Gastrocnemius medialis (tissue), 4 donors: ENCODE data around the gene HAPLN2. TPM values are rescaled to one million over a fixed set of nuclear protein-coding genes. Genes with fewer than 3 reads are reported as not detected.

ENCODE experiments used
- ATAC-seq, 2 donors: fragments of 150-250 bp; one replicate each; pipeline ENCODE4 v1.9.1; 2016
- DNase-seq, 2 donors: peaks; one replicate each; pipeline ENCODE4 v3.0.0-alpha.2; 2019
- H3K27ac ChIP-seq, 4 donors: fragments of 200-600 bp; sonication (generic); 1 replicate in 1 of 4; 2 replicates in 3 of 4; pipeline ENCODE4 v1.5.1; 2016 to 2018; ENCODE audit warnings: mild to moderate bottlenecking in 2 of 4, moderate library complexity in 1 of 4
- H3K27me3 ChIP-seq, 3 donors: fragments of 200-600 bp; sonication (generic) in 2 of 3; 1 replicate in 1 of 3; 2 replicates in 2 of 3; pipeline versions ENCODE4 v1.5.1 to v1.6.0; 2016 to 2019; ENCODE audit warnings: mild to moderate bottlenecking in 1 of 3, moderate library complexity in 1 of 3
- H3K36me3 ChIP-seq, 2 donors: fragments of 200-600 bp; sonication (generic) in 1 of 2; one replicate each; pipeline ENCODE4 v1.5.1; 2017 to 2018
- H3K4me1 ChIP-seq, 2 donors: fragments of 200-600 bp; sonication (generic) in 1 of 2; one replicate each; pipeline ENCODE4 v1.5.1; 2016 to 2017; ENCODE audit warnings: mild to moderate bottlenecking in 2 of 2
- H3K4me3 ChIP-seq, 4 donors: fragments of 200-600 bp; sonication (generic) in 3 of 4; 1 replicate in 1 of 4; 2 replicates in 3 of 4; pipeline ENCODE4 v1.5.1; 2016 to 2019; ENCODE audit warnings: mild to moderate bottlenecking in 2 of 4
- H3K9me3 ChIP-seq, 3 donors: fragments of 200-600 bp; sonication (generic) in 2 of 3; 1 replicate in 1 of 3; 2 replicates in 2 of 3; pipeline ENCODE4 v1.5.1; 2016 to 2019
- CTCF ChIP-seq, 5 experiments: fragments of 450-650 bp in 3 of 5; fragments of 200-600 bp in 2 of 5; sonication (generic) in 2 of 5; IDR thresholded peaks in 4 of 5; conservative IDR thresholded peaks in 1 of 5; 1 replicate in 4 of 5; 2 replicates in 1 of 5; pipeline ENCODE4 v1.5.1; 2016 to 2019; ENCODE audit warnings: antibody characterized with exemption in 5 of 5, mild to moderate bottlenecking in 3 of 5, moderate library complexity in 3 of 5
- POLR2A ChIP-seq, 2 donors: fragments of 450-650 bp; IDR thresholded peaks; one replicate each; pipeline ENCODE4 v1.6.1; 2017; ENCODE audit warnings: antibody characterized with exemption in 2 of 2, mild to moderate bottlenecking in 2 of 2, moderate library complexity in 2 of 2
- in situ Hi-C, 4 donors: fragments of 200-750 bp; cut with MboI; loops; one replicate each; pipeline versions ENCODE4 v1.15.0 to v1.8.0; 2017; ENCODE audit warnings: low sequenced_read_pairs in 4 of 4
- intact Hi-C: fragments of 100-400 bp; cut with DNase I; formaldehyde crosslinking; loops from one replicate; pipeline ENCODE4 v1.15.1; 2023; ENCODE audit warnings: low total_unique reads
- total RNA-seq, 4 donors: library from RNA; depleted of rRNA; stranded (reverse); fragments of >200 nt; gene quantifications; one replicate each; pipeline versions ENCODE4 v1.1.0 to v1.2.3, GENCODE V29; 2016

Gene HAPLN2
- total RNA-seq, 4 donors from 2014 or later = 0.53 to 6.0 (median 3.0) TPM

- Histone ChIP-seq H3K9me3 (no peaks in the 10 kb centered on the region), H3K4me1 (peaks cover 5 to 6% of the 10 kb centered on the region in 2 donors), H3K27ac (no peak overlapping the region), H3K4me3 (no peak overlapping the region), H3K27me3 (no peaks in the 10 kb centered on the region), H3K36me3 (peaks cover 0 to 48% of the 10 kb centered on the region in 2 donors)
- no peak for TF ChIP-seq POLR2A (IDR thresholded peaks at IDR 0.05)
- TF ChIP-seq CTCF (IDR thresholded peaks at IDR 0.05 in 4 of 5, conservative IDR thresholded peaks at IDR 0.05 in 1 of 5) = no peak
- ATAC-seq = no peak
- in situ Hi-C loops (no loop called here), intact Hi-C loops (no loop called here)
- DNase-seq = no peak
These were observed 25.6 kb upstream of the HAPLN2 start for GRCh38 chr1:156593661-156593989.

- H3K4me1 ChIP-seq = peaks cover 5 to 6% of the 10 kb centered on the region in 2 donors
- intact Hi-C loops = no loop called here
- H3K9me3 ChIP-seq = no peaks in the 10 kb centered on the region
- no peak for TF ChIP-seq POLR2A (IDR thresholded peaks at IDR 0.05)
- TF ChIP-seq CTCF (IDR thresholded peaks at IDR 0.05 in 4 of 5, conservative IDR thresholded peaks at IDR 0.05 in 1 of 5) = no peak
- H3K4me3 ChIP-seq = no peak overlapping the region
- no peak for ATAC-seq
- H3K27ac ChIP-seq = no peak overlapping the region
- no peak for DNase-seq
- in situ Hi-C loops = no loop called here
- H3K27me3 ChIP-seq = no peaks in the 10 kb centered on the region
- peaks cover 0 to 51% of the 10 kb centered on the region in 2 donors for H3K36me3 ChIP-seq
These were observed 25.0 kb upstream of the HAPLN2 start for GRCh38 chr1:156594190-156594589.

GRCh38 chr1:156595016-156595415 lies 24.2 kb upstream of the HAPLN2 start:
- H3K27ac ChIP-seq = no peak overlapping the region
- in situ Hi-C loops (no loop called here), intact Hi-C loops (no loop called here)
- H3K4me3 ChIP-seq = no peak overlapping the region
- ATAC-seq = no peak
- H3K27me3 ChIP-seq = no peaks in the 10 kb centered on the region
- no peak for DNase-seq
- peaks cover 0 to 51% of the 10 kb centered on the region in 2 donors for H3K36me3 ChIP-seq
- TF ChIP-seq POLR2A (IDR thresholded peaks at IDR 0.05) = no peak
- no peak for TF ChIP-seq CTCF (IDR thresholded peaks at IDR 0.05 in 4 of 5, conservative IDR thresholded peaks at IDR 0.05 in 1 of 5)
- H3K4me1 ChIP-seq = peaks cover 6% of the 10 kb centered on the region in 2 donors
- no peaks in the 10 kb centered on the region for H3K9me3 ChIP-seq

GRCh38 chr1:156596426-156596825 lies 22.8 kb upstream of the HAPLN2 start:
- Histone ChIP-seq H3K4me3 (no peak overlapping the region), H3K9me3 (no peaks in the 10 kb centered on the region), H3K4me1 (peaks cover 10 to 16% of the 10 kb centered on the region in 2 donors), H3K36me3 (peaks cover 0 to 51% of the 10 kb centered on the region in 2 donors), H3K27me3 (no peaks in the 10 kb centered on the region), H3K27ac (no peak overlapping the region)
- intact Hi-C loops = no loop called here
- no peak for DNase-seq
- ATAC-seq = no peak
- in situ Hi-C loops = no loop called here
- TF ChIP-seq CTCF (IDR thresholded peaks at IDR 0.05 in 4 of 5, conservative IDR thresholded peaks at IDR 0.05 in 1 of 5) = no peak
- no peak for TF ChIP-seq POLR2A (IDR thresholded peaks at IDR 0.05)

GRCh38 chr1:156598125-156598524 lies 21.1 kb upstream of the HAPLN2 start:
- H3K9me3 ChIP-seq = no peaks in the 10 kb centered on the region
- H3K36me3 ChIP-seq = peaks cover 0 to 49% of the 10 kb centered on the region in 2 donors
- ATAC-seq = no peak
- TF ChIP-seq POLR2A (IDR thresholded peaks at IDR 0.05) (no peak), CTCF (IDR thresholded peaks at IDR 0.05 in 4 of 5, conservative IDR thresholded peaks at IDR 0.05 in 1 of 5) (no peak)
- H3K27me3 ChIP-seq = no peaks in the 10 kb centered on the region
- no peak overlapping the region for H3K27ac ChIP-seq
- DNase-seq = no peak
- in situ Hi-C loops = no loop called here
- intact Hi-C loops = no loop called here
- no peak overlapping the region for H3K4me3 ChIP-seq
- H3K4me1 ChIP-seq = peaks cover 15 to 16% of the 10 kb centered on the region in 2 donors
